Cardiac septum (tissue), 1 donor: ENCODE measurements around the gene IL2RA. TPM values are rescaled to one million over a fixed set of nuclear protein-coding genes. Genes with fewer than 3 reads are reported as not detected.
A peak's percentile ranks its signal among the peaks of the same experiment; 100 is the strongest.
"Not testable (repeated sequence)": the region's sequence is repeated elsewhere in the genome, so short reads cannot be mapped to it uniquely, and the experiment has no call there.

Experiments
- DNase-seq: peaks from one replicate; pipeline ENCODE4 v3.0.0-alpha.2; 2020; ENCODE audit warnings: low spot score
- intact Hi-C: fragments of 100-400 bp; cut with DNase I; formaldehyde crosslinking; loops from one replicate; pipeline ENCODE4 v1.14.0; 2022
- total RNA-seq: library from RNA; stranded (reverse); fragmentation: NEBNext Ultra II Directional; extraction: Animal tissue kit (Norgen Biotek cat#: 25700); gene quantifications from one replicate; pipeline ENCODE4 v1.2.1, GENCODE V29; 2021
- donor health status: DM: no; HTN: no; CAD: no.

The IL2RA gene
- total RNA-seq, 1 donor from 2014 or later: 0.73 TPM

GRCh38 chr10:6065406-6065805 is 3.2 kb upstream of the IL2RA start:
- intact Hi-C loops: no loop called here
- DNase-seq: no peak

GRCh38 chr10:6064726-6065125 is 2.6 kb upstream of the IL2RA start:
- intact Hi-C loops, DNase-seq: not testable (repeated sequence)

GRCh38 chr10:6064119-6064518 is 2.0 kb upstream of the IL2RA start:
- DNase-seq: no peak
- intact Hi-C loops: no loop called here

DNA sequence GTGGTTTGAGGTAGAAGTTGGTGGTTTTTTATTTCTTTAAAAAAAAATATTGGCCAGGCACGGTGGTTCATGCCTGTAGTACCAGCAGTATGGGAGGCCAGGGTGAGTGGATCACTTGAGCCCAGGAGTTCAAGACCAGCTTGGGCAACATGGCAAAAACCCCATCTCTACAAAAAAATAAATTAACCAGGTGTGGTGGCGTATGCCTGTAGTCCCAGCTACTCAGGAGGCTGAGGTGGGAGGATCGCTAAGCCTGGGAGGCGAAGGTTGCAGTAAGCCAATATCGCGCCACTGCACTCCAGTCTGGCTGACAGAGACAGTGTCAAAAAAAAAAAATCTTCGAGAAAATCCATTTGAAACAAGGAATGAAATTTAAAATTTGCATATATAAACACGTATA is 1.1 kb downstream of the IL2RA start:
- DNase-seq: peak; percentile 3
- intact Hi-C loops: no loop called here

DNA sequence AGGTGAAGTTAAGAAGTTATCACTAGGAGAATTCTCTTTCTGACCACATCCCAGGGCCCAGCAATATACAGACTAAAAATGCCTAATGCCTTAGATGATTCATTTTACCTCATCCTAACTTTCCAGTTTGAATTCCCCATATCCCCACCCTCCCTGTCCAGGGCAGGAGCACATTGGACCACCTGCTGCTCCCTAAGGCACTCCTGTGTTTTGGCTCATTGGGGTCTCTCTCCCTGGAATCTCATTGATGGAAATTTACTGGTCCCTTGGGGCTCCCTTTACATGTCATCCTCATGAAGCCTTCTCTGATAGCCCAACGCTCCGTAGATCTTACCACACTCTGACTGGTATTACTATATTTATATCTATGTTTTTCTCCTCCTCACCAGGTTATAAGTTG is 2.7 kb downstream of the IL2RA start:
- DNase-seq: peak; percentile 0
- intact Hi-C loops: no loop called here

DNA sequence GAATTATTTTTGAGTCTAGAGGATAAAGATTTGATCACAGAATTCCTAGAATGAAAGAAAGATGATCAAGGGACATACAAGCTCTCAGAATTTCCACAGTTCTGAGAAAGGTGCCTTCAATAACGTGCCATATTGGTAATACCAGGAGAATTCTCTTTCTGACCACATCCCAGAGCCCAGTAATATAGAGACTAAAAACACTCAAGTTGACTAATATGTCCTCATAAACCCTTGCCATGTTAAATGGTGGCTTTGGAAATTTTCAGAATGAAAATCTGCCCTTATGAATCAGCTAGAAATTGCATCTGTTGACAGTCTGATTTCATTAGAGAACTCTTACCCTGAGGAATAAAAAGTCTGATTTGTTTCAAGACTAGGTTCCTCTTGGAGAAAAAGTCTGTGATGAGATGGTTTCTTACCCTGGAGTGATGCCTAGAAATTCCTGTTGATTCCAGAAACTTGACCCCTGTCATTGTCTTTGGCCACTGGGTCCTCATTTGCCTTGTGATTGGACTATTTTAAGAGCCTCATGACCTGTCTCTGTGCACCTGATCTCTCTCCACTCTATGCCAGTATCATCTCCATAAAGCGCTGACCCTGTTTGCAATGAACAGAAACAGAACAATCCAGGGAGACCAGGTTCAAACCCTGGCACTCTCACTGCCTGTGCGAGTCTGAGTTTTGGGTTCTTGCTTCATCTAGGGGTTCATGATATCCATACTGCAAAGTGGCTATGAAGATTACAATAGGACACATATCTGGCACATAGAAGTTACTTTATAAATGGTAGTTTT is 3.3 kb downstream of the IL2RA start:
- intact Hi-C loops: no loop called here
- peak; percentile 46 for DNase-seq

GRCh38 chr10:6056411-6057135 is 5.6 kb downstream of the IL2RA start:
- intact Hi-C loops: no loop called here
- peak; percentile 10 for DNase-seq

GRCh38 chr10:6055929-6056328 is 6.2 kb downstream of the IL2RA start:
- no peak for DNase-seq
- intact Hi-C loops: no loop called here

DNA sequence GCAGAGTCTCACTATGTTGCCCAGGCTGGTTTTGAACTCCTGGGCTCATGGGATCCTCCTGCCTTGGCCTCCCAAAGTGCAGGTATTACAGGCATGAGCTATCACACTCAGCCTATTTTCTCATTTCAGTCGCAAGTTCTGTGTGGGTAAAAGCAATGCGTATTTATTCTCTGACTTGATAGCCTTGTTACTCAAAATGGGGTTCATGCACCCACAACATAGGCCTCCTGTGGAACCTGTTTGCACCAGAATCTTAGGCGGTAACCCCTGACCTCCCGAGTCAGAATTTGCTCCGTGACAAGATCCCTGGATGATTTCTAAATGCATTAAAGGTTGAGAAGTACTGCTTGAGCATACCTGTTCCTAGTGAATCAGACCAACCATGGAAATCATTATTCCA is 7.3 kb downstream of the IL2RA start:
- peak; percentile 6 for DNase-seq
- intact Hi-C loops: loop anchor here (5.0 kb wide), 1 partner anchor 108 kb away; no protein-coding TSS in a partner anchor

GRCh38 chr10:6053816-6054631 is 8.1 kb downstream of the IL2RA start:
- intact Hi-C loops: loop anchor here (2.0 to 5.0 kb wide), 2 partner anchors 81 to 107 kb away; no protein-coding TSS in a partner anchor
- DNase-seq: peak; percentile 80

DNA sequence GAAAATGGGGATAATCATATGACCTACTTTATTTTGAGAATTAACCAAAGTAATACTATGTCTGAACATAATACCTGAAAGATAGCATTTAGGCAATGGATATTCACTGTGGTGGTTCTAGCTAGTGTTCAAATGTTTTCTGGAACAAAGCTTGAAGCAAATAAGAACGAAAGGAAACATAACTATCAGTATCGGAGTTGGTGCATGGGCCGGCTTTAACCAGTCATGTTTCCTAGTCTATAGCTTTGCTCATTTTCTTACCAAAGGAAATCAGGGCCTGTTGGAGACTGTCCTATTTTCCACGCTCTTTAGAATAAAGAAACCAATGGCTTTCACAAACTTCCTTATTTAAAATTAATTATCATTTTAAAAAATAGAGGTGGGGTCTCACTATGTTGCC is 8.9 kb downstream of the IL2RA start:
- intact Hi-C loops: loop anchor here (2.0 to 5.0 kb wide), 2 partner anchors 81 to 106 kb away; no protein-coding TSS in a partner anchor
- no peak for DNase-seq

DNA sequence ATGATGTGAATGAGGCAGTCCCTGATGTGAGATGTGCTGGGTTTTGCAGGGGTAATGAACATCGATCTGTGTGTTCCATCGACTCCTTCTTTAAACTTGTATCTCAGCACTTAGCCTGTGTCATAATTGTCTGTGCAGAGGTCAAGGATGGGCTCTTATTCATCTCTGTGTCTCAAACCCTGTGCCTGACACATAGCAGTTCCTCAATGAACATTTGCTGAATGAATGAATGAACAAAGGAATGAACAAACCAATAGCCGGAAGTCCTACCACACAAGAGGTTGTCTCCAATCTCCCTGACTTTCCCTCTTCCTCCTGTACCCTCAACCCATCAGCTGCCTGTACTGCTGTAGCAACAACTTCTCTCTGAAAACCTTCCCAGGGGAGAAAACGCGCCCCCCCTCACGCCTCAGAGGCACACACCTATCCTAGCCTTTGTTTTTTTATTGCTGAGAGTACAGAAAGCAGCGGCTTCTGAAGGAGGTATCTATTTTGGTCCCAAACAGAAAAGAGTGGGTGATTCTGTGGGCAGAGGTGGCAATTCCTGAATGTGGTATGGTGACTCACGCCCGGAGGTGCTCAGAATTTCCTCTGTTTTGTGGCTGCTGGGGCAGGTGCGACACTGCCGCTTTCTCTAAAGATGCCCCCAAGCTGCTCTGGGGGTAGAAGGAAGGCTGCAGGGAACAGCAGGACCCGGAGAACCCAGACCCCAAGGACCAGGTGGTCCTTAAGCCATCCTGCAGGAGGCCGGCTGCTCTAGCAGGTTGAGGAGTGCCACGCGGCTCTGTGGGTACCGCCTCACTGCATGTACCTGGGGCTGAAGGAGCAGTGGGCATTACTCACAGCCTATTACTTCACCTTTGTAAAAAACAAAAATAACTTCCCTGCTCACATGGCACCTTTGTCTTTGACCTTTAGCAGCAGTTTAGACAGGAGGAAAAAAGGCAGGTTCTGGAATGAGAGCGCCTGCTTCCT is 9.6 kb downstream of the IL2RA start:
- intact Hi-C loops: loop anchor here (2.0 to 5.0 kb wide), 2 partner anchors 80 to 105 kb away; no protein-coding TSS in a partner anchor
- DNase-seq: peak; percentile 72

GRCh38 chr10:6050801-6051445 is 11.2 kb downstream of the IL2RA start:
- DNase-seq: peak; percentile 76
- intact Hi-C loops: loop anchor here (5.0 kb wide), 1 partner anchor 104 kb away; no protein-coding TSS in a partner anchor

GRCh38 chr10:6049031-6049400 is 13.2 kb downstream of the IL2RA start:
- peak; percentile 19 for DNase-seq
- intact Hi-C loops: no loop called here

GRCh38 chr10:6048281-6049030 is 13.7 kb downstream of the IL2RA start:
- peak; percentile 17 for DNase-seq
- intact Hi-C loops: no loop called here

GRCh38 chr10:6047847-6048246 is 14.3 kb downstream of the IL2RA start:
- DNase-seq: peak; percentile 26
- intact Hi-C loops: no loop called here

DNA sequence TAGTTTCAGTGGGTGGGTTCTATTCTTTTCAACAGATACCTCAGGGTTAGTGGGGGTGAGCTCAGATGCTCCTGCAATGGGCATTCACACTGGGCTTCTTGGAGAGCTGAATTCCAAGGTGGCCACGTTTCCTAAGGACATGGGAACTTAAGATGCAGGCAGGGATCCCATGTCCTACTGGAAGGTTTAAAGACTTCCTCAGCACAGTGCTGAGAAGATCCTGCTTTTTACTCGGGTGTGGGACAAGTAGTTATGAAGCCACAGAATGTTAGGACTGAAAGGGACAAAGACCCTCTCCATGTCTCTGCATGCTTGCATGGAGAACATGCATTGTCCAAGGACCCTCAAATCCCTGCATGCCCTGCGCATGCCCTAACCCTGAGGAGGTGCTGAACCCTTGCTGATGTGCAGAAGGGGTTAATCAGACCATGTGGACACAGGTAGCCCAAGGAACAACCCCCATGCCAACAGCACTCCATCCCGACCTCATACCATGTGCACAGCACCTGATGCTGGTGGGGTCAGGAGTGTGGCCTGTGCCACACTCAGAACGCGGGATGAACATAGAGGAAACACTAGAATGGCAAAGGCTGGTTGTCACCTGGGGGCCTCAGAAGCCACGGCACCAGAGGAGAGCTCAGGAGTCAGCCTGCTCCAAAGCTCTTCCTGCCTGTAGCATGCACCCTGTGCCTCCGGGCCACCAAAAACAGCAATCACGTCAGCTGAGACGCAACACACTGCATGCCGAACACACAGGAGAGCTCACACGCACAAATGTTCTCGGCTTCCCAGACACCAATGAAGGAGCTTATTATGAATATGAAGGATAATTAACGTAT is 15.2 kb downstream of the IL2RA start:
- intact Hi-C loops: no loop called here
- peak; percentile 49 for DNase-seq
